Suprapubic skin (tissue), 4 donors: Measurements from ENCODE around the gene RALGPS1. TPM values are rescaled to one million over a fixed set of nuclear protein-coding genes. Genes with fewer than 3 reads are reported as not detected.
A peak's percentile ranks its signal among the peaks of the same experiment; 100 is the strongest.

Source experiments
- DNase-seq, 2 donors: peaks; one replicate each; pipeline ENCODE4 v3.0.0-alpha.2; 2019; ENCODE audit warnings: low spot score in 2 of 2
- H3K27ac ChIP-seq: fragments of 200-600 bp; sonication (generic); one replicate; pipeline ENCODE4 v1.5.1; 2019
- H3K27me3 ChIP-seq: fragments of 200-600 bp; sonication (generic); one replicate; pipeline ENCODE4 v1.5.1; 2019
- H3K36me3 ChIP-seq: fragments of 200-600 bp; sonication (generic); one replicate; pipeline ENCODE4 v1.5.1; 2019
- H3K4me1 ChIP-seq: fragments of 200-600 bp; sonication (generic); one replicate; pipeline ENCODE4 v1.5.1; 2019
- H3K4me3 ChIP-seq: fragments of 200-600 bp; sonication (generic); one replicate; pipeline ENCODE4 v1.5.1; 2019; ENCODE audit warnings: mild to moderate bottlenecking
- H3K9me3 ChIP-seq: fragments of 200-600 bp; sonication (generic); one replicate; pipeline ENCODE4 v1.5.1; 2019
- EP300 ChIP-seq: sonication (generic); formaldehyde crosslinking; IDR thresholded peaks from one replicate; pipeline ENCODE4 v1.6.1; 2017; ENCODE audit warnings: antibody characterized with exemption
- POLR2A ChIP-seq, 2 donors: fragments of 450-650 bp; IDR thresholded peaks; one replicate each; pipeline ENCODE4 v1.6.1; 2017; ENCODE audit warnings: antibody characterized with exemption in 2 of 2, mild to moderate bottlenecking in 2 of 2, moderate library complexity in 2 of 2
- POLR2AphosphoS5 ChIP-seq, 3 donors: sonication (generic); formaldehyde crosslinking; IDR thresholded peaks; one replicate each; pipeline ENCODE4 v1.6.1; 2017; ENCODE audit warnings: antibody characterized with exemption in 3 of 3
- WGBS: methylation state at CpG from one replicate; pipeline ENCODE4 v1.1.5; 2018; 5-methylcytosine and 5-hydroxymethylcytosine counted together
- total RNA-seq, 4 donors: library from RNA; depleted of rRNA; stranded (reverse); fragments of >200 nt; gene quantifications; one replicate each; pipeline ENCODE4 v1.1.0, GENCODE V29; 2016
- TF ChIP-seq, protein P1 (sequence below), 2 donors: fragments of 200-600 bp in 1 of 2; fragments of 450-650 bp in 1 of 2; sonication (generic) in 1 of 2; IDR thresholded peaks; one replicate each; pipeline ENCODE4 v1.5.1; 2016 to 2019; ENCODE audit warnings: antibody characterized with exemption in 2 of 2, mild to moderate bottlenecking in 1 of 2, moderate library complexity in 1 of 2

The RALGPS1 gene
- total RNA-seq, 4 donors from 2014 or later = 14.8 to 86.7 (median 21.4) TPM

DNA sequence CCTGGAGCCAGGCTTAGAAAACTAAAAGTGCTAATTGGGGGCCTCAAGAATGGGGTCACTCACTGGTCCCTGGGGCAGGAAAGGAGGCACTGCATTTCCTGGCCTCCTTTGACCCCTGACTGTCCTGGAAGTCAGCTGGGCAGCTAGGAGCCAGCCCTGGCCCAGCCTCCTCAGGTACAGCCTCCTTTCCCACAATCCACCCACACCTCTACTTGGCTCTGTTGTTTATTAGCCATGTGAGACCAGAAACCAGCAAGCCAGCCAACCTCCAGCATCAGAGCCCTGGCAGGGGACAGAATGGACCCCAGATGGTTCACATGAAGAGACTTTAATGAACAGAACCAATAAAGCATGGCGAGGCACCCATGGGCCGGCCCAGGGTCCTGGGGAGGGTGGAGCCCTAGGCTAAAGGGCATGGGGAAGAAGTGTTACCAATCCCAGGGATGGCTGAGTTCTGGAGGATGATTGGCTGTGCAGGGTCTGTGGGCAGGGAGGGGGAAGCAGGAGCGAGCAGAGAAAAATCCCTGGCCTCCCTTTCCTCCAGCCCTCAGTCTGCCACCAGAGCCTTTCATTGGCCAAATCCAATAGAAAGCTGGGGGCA is 263.2 kb downstream of the RALGPS1 start:
- peak; percentile 53 to 56 for DNase-seq
- WGBS = 95% methylated on average over 3 of the region's 3 CpGs
- Histone ChIP-seq H3K4me1 (peaks cover 16% of the 10 kb centered on the region), H3K4me3 (no peak overlapping the region), H3K27me3 (no peaks in the 10 kb centered on the region), H3K9me3 (no peaks in the 10 kb centered on the region), H3K27ac (no peak overlapping the region), H3K36me3 (no peaks in the 10 kb centered on the region)
- TF ChIP-seq, protein P1, sequence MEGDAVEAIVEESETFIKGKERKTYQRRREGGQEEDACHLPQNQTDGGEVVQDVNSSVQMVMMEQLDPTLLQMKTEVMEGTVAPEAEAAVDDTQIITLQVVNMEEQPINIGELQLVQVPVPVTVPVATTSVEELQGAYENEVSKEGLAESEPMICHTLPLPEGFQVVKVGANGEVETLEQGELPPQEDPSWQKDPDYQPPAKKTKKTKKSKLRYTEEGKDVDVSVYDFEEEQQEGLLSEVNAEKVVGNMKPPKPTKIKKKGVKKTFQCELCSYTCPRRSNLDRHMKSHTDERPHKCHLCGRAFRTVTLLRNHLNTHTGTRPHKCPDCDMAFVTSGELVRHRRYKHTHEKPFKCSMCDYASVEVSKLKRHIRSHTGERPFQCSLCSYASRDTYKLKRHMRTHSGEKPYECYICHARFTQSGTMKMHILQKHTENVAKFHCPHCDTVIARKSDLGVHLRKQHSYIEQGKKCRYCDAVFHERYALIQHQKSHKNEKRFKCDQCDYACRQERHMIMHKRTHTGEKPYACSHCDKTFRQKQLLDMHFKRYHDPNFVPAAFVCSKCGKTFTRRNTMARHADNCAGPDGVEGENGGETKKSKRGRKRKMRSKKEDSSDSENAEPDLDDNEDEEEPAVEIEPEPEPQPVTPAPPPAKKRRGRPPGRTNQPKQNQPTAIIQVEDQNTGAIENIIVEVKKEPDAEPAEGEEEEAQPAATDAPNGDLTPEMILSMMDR (IDR thresholded peaks at IDR 0.05) = no peak
- no peak for TF ChIP-seq POLR2AphosphoS5 (IDR thresholded peaks at IDR 0.05)
- TF ChIP-seq EP300 = no peak
- no peak for TF ChIP-seq POLR2A (IDR thresholded peaks at IDR 0.05)

DNA sequence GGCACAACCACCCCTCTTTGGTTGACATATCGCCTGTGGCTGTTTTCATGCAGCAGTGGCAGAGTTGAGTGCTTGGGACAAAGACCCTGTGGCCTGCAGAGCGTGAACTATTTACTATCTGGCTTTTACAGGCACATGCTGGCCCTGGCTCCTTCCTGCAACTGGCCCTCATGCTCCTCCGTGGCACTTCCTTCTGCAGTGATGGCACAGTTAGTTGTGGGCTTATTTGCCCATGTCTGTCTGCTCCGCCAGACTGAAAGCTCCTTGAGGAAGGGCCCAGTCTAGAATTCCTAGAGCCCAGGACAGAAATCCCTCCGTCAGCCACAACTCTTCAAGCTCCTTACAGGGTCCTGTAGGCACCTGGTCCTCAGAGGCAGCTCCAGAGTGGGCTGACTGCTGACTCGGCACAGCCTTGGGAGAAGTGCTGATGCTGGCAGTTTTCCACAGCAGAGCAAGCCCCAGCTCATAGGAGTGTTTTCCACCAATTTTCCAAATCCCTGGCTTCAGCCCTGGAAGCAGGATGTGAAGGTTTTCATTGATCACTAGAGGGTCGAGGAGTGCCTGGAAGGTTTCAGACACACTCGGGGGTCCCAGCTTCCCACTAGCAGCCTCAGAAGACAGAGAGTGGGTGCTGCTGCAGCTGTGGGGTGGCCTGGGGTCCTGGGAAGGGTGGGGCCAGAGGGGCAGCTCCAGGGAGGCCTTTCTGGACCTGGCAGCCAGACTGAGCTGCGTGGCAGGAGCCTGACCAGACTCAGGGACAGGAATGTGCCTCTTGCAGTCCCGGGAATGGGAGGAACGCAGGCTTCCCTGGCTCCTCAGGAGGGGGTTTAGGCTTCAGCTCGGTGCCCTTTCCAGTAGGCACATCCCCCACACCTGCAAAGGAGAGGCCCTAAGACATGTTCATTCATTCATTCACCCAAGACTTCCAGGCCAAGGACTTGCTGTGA is 264.4 kb downstream of the RALGPS1 start:
- H3K4me1 ChIP-seq = peaks cover 20% of the 10 kb centered on the region

DNA sequence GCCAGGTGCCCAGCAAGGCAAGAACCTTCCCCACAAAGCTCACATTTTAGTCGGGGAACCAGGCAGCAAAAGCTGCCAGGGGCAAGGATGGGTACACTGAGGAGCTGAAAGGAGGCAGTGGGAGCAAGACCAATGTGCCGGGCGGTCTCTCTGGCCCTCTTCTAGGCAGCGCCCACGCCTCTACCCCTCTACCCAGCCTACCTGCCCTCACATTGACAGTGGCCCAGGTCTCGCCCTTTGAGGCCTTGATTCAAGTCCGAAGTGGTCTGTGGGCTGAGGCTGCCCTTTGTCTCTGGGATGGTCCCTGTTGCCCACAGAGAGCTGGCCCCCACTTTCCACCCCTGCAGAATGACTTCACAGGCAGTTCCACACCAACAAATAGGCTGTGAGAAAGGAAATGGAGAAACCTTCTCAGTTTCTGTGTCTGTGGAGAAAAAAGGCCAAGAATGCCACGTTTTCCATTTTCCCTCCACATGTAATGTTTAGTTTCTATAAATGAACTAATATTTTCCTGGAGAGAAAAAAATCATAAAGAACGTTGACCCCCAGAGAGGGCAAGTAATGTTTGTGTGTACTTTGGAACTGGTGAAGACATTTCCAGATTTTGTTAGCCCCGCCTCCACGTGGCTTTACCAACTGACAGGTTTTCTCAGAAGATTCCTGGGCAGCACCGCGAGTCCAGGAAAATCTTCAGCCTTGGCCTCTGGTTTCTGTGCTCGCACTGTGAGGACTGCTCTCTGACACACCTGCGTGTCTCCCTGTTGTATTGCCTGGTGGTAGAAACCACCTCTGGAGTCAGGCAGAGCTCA is 265.3 kb downstream of the RALGPS1 start:
- no peak overlapping the region for H3K27ac ChIP-seq
- H3K4me3 ChIP-seq = no peak overlapping the region
- no peaks in the 10 kb centered on the region for H3K9me3 ChIP-seq
- peak; percentile 33 to 74 for DNase-seq
- peaks cover 26% of the 10 kb centered on the region for H3K4me1 ChIP-seq
- TF ChIP-seq EP300 (no peak), POLR2A (IDR thresholded peaks at IDR 0.05) (no peak), POLR2AphosphoS5 (IDR thresholded peaks at IDR 0.05) (no peak)
- TF ChIP-seq, protein P1 (IDR thresholded peaks at IDR 0.05) = no peak
- H3K27me3 ChIP-seq = no peaks in the 10 kb centered on the region
- H3K36me3 ChIP-seq = no peaks in the 10 kb centered on the region
- WGBS = 79% methylated on average over 15 of the region's 15 CpGs

More for the DNA sequence above, 264.4 kb downstream of the RALGPS1 start:
- no peak overlapping the region for H3K27ac ChIP-seq
- no peaks in the 10 kb centered on the region for H3K27me3 ChIP-seq
- H3K36me3 ChIP-seq = no peaks in the 10 kb centered on the region
- no peak overlapping the region for H3K4me3 ChIP-seq
- TF ChIP-seq POLR2AphosphoS5 (IDR thresholded peaks at IDR 0.05) = no peak
- TF ChIP-seq EP300 = no peak
- TF ChIP-seq, protein P1 (IDR thresholded peaks at IDR 0.05) = no peak
- no peak for TF ChIP-seq POLR2A (IDR thresholded peaks at IDR 0.05)
- WGBS = 84% methylated on average over 7 of the region's 12 CpGs
- peak; percentile 56 to 71 for DNase-seq
- no peaks in the 10 kb centered on the region for H3K9me3 ChIP-seq

DNA sequence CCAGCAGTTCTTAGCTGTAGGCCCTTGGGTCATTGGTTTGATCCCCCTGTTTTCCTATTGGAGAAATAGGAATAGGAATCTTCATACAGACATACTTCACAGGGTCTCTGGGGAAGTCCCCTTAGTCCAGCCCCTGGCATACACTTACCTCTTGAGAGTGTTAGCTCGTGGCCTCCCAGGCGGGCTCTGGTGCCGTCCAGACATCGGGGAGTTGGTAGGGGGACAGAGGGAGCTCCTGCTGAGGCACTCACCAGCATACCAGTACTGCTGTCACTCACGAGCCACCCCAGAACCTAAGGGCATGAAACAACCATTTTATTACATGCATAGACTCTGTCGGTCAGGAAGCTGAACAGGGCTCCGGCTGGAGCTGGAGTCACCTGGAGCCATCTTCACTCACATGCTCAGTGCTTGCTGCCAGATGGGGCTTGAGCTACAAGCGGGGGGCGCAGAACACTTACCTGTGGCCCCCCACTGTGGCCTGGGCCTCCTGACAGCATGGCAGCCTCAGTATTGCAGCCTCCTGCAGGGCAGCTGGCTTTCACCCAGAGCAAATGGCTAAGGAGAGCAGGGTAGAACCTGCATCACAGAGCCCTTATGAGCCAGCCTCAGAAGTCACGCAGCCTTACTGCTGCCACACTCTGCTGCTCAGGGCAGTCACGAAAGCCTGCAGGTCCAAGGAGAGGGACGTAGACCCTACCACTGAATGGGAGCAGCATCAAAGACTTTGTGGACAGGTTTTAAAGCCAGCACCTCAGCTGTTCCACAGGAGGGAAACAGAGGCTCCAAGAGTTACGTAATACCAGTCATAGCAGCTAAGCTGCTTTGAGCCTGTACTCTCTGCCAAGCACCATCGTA is 266.1 kb downstream of the RALGPS1 start:
- H3K9me3 ChIP-seq = no peaks in the 10 kb centered on the region
- 90% methylated on average over 6 of the region's 14 CpGs for WGBS
- DNase-seq = peak in 1 of 2 donors; percentile 57
- H3K36me3 ChIP-seq = no peaks in the 10 kb centered on the region
- H3K27me3 ChIP-seq = no peaks in the 10 kb centered on the region
- H3K4me3 ChIP-seq = no peak overlapping the region
- H3K27ac ChIP-seq = no peak overlapping the region
- H3K4me1 ChIP-seq = peaks cover 35% of the 10 kb centered on the region
- TF ChIP-seq POLR2AphosphoS5 (IDR thresholded peaks at IDR 0.05) = no peak

DNA sequence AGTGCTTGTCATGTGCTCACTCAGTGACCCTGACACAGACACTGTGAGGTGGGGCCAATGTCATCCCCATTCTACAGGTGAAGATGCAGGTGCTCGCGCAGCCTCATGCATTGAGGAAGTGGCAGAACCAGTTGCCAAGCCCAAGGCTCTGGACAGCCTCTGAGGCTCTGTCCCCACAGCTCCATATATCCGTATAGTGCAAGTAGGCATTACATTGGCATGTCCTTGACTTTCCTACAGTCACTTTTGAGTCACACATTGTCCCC is 266.7 kb downstream of the RALGPS1 start:
- no peak for TF ChIP-seq POLR2A (IDR thresholded peaks at IDR 0.05)
- TF ChIP-seq POLR2AphosphoS5 (IDR thresholded peaks at IDR 0.05) = no peak
- H3K4me3 ChIP-seq = no peak overlapping the region
- peak; percentile 35 to 54 for DNase-seq
- peaks cover 40% of the 10 kb centered on the region for H3K4me1 ChIP-seq
- H3K36me3 ChIP-seq = no peaks in the 10 kb centered on the region
- WGBS = 89% methylated on average over 3 of the region's 3 CpGs
- H3K27ac ChIP-seq = no peak overlapping the region
- no peaks in the 10 kb centered on the region for H3K9me3 ChIP-seq
- no peaks in the 10 kb centered on the region for H3K27me3 ChIP-seq
